HEK293 (cell line): ENCODE measurements around the gene SOX5.

Experiments used
- CTCF ChIA-PET: fragments of 350-600 bp; formaldehyde crosslinking; extraction: SDS; loops from one replicate; lab custom pipeline; 2021; ENCODE audit warnings: antibody characterized with exemption; lab: Yijun Ruan, JAX
- POLR2A ChIA-PET: fragments of 300-600 bp; formaldehyde crosslinking; extraction: SDS; loops from one replicate; lab custom pipeline; 2020; ENCODE audit warnings: antibody characterized with exemption, inconsistent platforms; lab: Yijun Ruan, JAX
- H3K27ac ChIP-seq: fragments of 200-500 bp; sonication (Bioruptor generic); 2 replicates; pipeline ENCODE4 v1.5.1; 2014; ENCODE audit warnings: low read depth, low read length, control low read depth, inconsistent platforms; ENCODE audit errors: extremely low read depth
- H3K36me3 ChIP-seq, 2 experiments: fragments of 200-500 bp in 1 of 2; sonication (Bioruptor generic) in 1 of 2; 1 replicate in 1 of 2; 2 replicates in 1 of 2; pipeline ENCODE4 v1.5.1; 2014 to 2017; ENCODE audit warnings: inconsistent platforms in 2 of 2, low read length in 2 of 2; ENCODE audit not compliant: control insufficient read depth in 2 of 2, insufficient read depth in 1 of 2
- H3K4me1 ChIP-seq: fragments of 200-500 bp; sonication (Bioruptor generic); 2 replicates; pipeline ENCODE4 v1.5.1; 2014; ENCODE audit warnings: mild to moderate bottlenecking, low read length, inconsistent platforms; ENCODE audit not compliant: control insufficient read depth, insufficient read depth
- H3K4me3 ChIP-seq: 2 replicates; pipeline ENCODE4 v1.5.1; 2011; ENCODE audit warnings: low read depth, mild to moderate bottlenecking, control low read depth, low read length, moderate library complexity
- H3K9me3 ChIP-seq: fragments of 200-500 bp; sonication (Bioruptor generic); 2 replicates; pipeline ENCODE4 v1.5.1; 2014; ENCODE audit warnings: low read depth, low read length, inconsistent platforms; ENCODE audit not compliant: control insufficient read depth, insufficient read depth
- EGR2 ChIP-seq: fragments of 450-650 bp; formaldehyde crosslinking; IDR thresholded peaks from 2 replicates; pipeline ENCODE4 v1.5.1; 2016; ENCODE audit warnings: low read depth, missing biosample characterization, missing genetic modification characterization
- OVOL3 ChIP-seq: fragments of 450-650 bp; formaldehyde crosslinking; IDR thresholded peaks from 2 replicates; pipeline ENCODE4 v1.5.1; 2016; ENCODE audit warnings: missing biosample characterization, missing genetic modification characterization
- PATZ1 ChIP-seq: fragments of 450-650 bp; formaldehyde crosslinking; IDR thresholded peaks from 2 replicates; pipeline ENCODE4 v1.5.1; 2016; ENCODE audit warnings: missing biosample characterization, missing genetic modification characterization
- SALL2 ChIP-seq: fragments of 450-650 bp; formaldehyde crosslinking; IDR thresholded peaks from 2 replicates; pipeline ENCODE4 v1.5.0; 2017; ENCODE audit warnings: missing biosample characterization, mild to moderate bottlenecking, missing genetic modification characterization, borderline replicate concordance
- ZBTB44 ChIP-seq: fragments of 450-650 bp; IDR thresholded peaks from 2 replicates; pipeline ENCODE4 v1.5.1; 2018; ENCODE audit warnings: missing biosample characterization, mild to moderate bottlenecking, missing genetic modification characterization
- ZBTB48 ChIP-seq: fragments of 450-650 bp; formaldehyde crosslinking; IDR thresholded peaks from 2 replicates; pipeline ENCODE4 v1.5.1; 2016; ENCODE audit warnings: missing biosample characterization, missing genetic modification characterization
- ZNF112 ChIP-seq: fragments of 450-650 bp; formaldehyde crosslinking; IDR thresholded peaks from 2 replicates; pipeline ENCODE4 v1.5.0; 2017; ENCODE audit warnings: missing biosample characterization, missing genetic modification characterization
- ZNF133 ChIP-seq: fragments of 450-650 bp; formaldehyde crosslinking; IDR thresholded peaks from 2 replicates; pipeline ENCODE4 v1.5.1; 2016; ENCODE audit warnings: missing biosample characterization, missing genetic modification characterization
- ZNF2 ChIP-seq: fragments of 450-650 bp; formaldehyde crosslinking; IDR thresholded peaks from 2 replicates; pipeline ENCODE4 v1.5.1; 2016; ENCODE audit warnings: missing biosample characterization, missing genetic modification characterization
- ZNF26 ChIP-seq: fragments of 450-650 bp; formaldehyde crosslinking; IDR thresholded peaks from 2 replicates; pipeline ENCODE4 v1.5.1; 2016; ENCODE audit warnings: missing biosample characterization, missing genetic modification characterization
- ZNF292 ChIP-seq: fragments of 450-650 bp; formaldehyde crosslinking; IDR thresholded peaks from 2 replicates; pipeline ENCODE4 v1.5.1; 2016; ENCODE audit warnings: low read depth, missing biosample characterization, missing genetic modification characterization, borderline replicate concordance
- ZNF362 ChIP-seq: fragments of 450-650 bp; formaldehyde crosslinking; IDR thresholded peaks from 2 replicates; pipeline ENCODE4 v1.5.1; 2016; ENCODE audit warnings: missing biosample characterization, missing genetic modification characterization
- ZNF423 ChIP-seq: fragments of 450-650 bp; formaldehyde crosslinking; IDR thresholded peaks from 2 replicates; pipeline ENCODE4 v1.5.1; 2016; ENCODE audit warnings: missing biosample characterization, missing genetic modification characterization
- ZNF473 ChIP-seq: fragments of 450-650 bp; formaldehyde crosslinking; IDR thresholded peaks from 2 replicates; pipeline ENCODE4 v1.5.1; 2017; ENCODE audit warnings: missing biosample characterization, missing genetic modification characterization
- ZNF560 ChIP-seq: fragments of 450-650 bp; formaldehyde crosslinking; IDR thresholded peaks from 2 replicates; pipeline ENCODE4 v1.5.1; 2017; ENCODE audit warnings: missing biosample characterization, missing genetic modification characterization, borderline replicate concordance
- ZNF561 ChIP-seq: fragments of 450-650 bp; IDR thresholded peaks from 2 replicates; pipeline ENCODE4 v1.5.1; 2018; ENCODE audit warnings: missing biosample characterization, missing genetic modification characterization, borderline replicate concordance
- ZNF585B ChIP-seq: fragments of 450-650 bp; formaldehyde crosslinking; IDR thresholded peaks from 2 replicates; pipeline ENCODE4 v1.5.1; 2016; ENCODE audit warnings: missing biosample characterization, missing genetic modification characterization
- ZNF830 ChIP-seq: fragments of 450-650 bp; IDR thresholded peaks from 2 replicates; pipeline ENCODE4 v1.5.0; 2018; ENCODE audit warnings: missing biosample characterization, missing genetic modification characterization, low read depth, mild to moderate bottlenecking, moderate library complexity
- ZSCAN16 ChIP-seq: fragments of 450-650 bp; formaldehyde crosslinking; IDR thresholded peaks from 2 replicates; pipeline ENCODE4 v1.5.1; 2016; ENCODE audit warnings: missing biosample characterization, missing genetic modification characterization
- ZSCAN23 ChIP-seq: fragments of 450-650 bp; formaldehyde crosslinking; IDR thresholded peaks from 2 replicates; pipeline ENCODE4 v1.5.1; 2016; ENCODE audit warnings: missing biosample characterization, missing genetic modification characterization

The SOX5 gene

GRCh38 chr12:23694307-23694706 is 255.2 kb downstream of the SOX5 start:
- Histone ChIP-seq H3K4me1 (no peaks in the 10 kb centered on the region), H3K4me3 (no peak overlapping the region), H3K27ac (no peak overlapping the region), H3K9me3 (no peaks in the 10 kb centered on the region), H3K36me3 (no peaks in the 10 kb centered on the region)
- CTCF ChIA-PET = interaction anchor here (0.7 kb wide), 1 partner anchor 64 kb away, joined by 3 read pairs; no protein-coding TSS in a partner anchor
- POLR2A ChIA-PET = no interaction called here
- TF ChIP-seq ZNF133 (tag by site-specific recombination) = peak; percentile 80; the same call in 1 of the 2 replicates
- TF ChIP-seq ZNF585B (tag by site-specific recombination) = no peak
- no peak for TF ChIP-seq ZNF26 (tag by site-specific recombination)
- TF ChIP-seq SALL2 (tag by site-specific recombination) = no peak
- no peak for TF ChIP-seq ZNF423 (tag by site-specific recombination)

GRCh38 chr12:23687947-23688346 is 261.5 kb downstream of the SOX5 start:
- CTCF ChIA-PET = no interaction called here

GRCh38 chr12:23686095-23686494 is 263.4 kb downstream of the SOX5 start:
- CTCF ChIA-PET = no interaction called here
- POLR2A ChIA-PET = no interaction called here
- H3K4me1 ChIP-seq = no peaks in the 10 kb centered on the region
- no peaks in the 10 kb centered on the region for H3K36me3 ChIP-seq
- H3K27ac ChIP-seq = no peak overlapping the region
- no peak overlapping the region for H3K4me3 ChIP-seq
- no peaks in the 10 kb centered on the region for H3K9me3 ChIP-seq
- TF ChIP-seq SALL2 (tag by site-specific recombination) (no peak), ZBTB44 (no peak), ZSCAN16 (tag by site-specific recombination) (no peak), ZNF292 (tag by site-specific recombination) (no peak), ZNF2 (tag by site-specific recombination) (no peak), OVOL3 (tag by site-specific recombination) (no peak), ZNF830 (tag by site-specific recombination) (no peak), ZNF560 (tag by site-specific recombination) (no peak), ZSCAN23 (tag by site-specific recombination) (no peak), ZBTB48 (tag by site-specific recombination) (no peak), ZNF473 (tag by site-specific recombination) (no peak)

More at GRCh38 chr12:23687947-23688346, 261.5 kb downstream of the SOX5 start:
- POLR2A ChIA-PET = no interaction called here
- Histone ChIP-seq H3K4me1 (no peaks in the 10 kb centered on the region), H3K27ac (no peak overlapping the region), H3K36me3 (no peaks in the 10 kb centered on the region), H3K4me3 (no peak overlapping the region), H3K9me3 (no peaks in the 10 kb centered on the region)
- no peak for TF ChIP-seq ZNF561 (tag by site-specific recombination)
- TF ChIP-seq ZNF362 = no peak
- no peak for TF ChIP-seq EGR2
- TF ChIP-seq ZNF26 (tag by site-specific recombination) = no peak
- TF ChIP-seq ZNF112 (tag by site-specific recombination) = no peak
- no peak for TF ChIP-seq PATZ1 (tag by site-specific recombination)
